Endothelial cell of umbilical vein (primary cell): Measurements from ENCODE around the gene APLN.

Source experiments
- CTCF ChIP-seq, 2 donors: IDR thresholded peaks; 1 replicate in 1 of 2; 2 replicates in 1 of 2; pipeline ENCODE4 v1.5.1; 2011; ENCODE audit warnings: low read length in 2 of 2, mild to moderate bottlenecking in 2 of 2, moderate library complexity in 2 of 2, control low read depth in 1 of 2, inconsistent platforms in 1 of 2, low read depth in 1 of 2; ENCODE audit not compliant: insufficient read depth in 1 of 2; ENCODE audit errors: extremely low read depth in 1 of 2
- EZH2 ChIP-seq: IDR thresholded peaks from 2 replicates; pipeline ENCODE4 v1.6.1; 2012; ENCODE audit warnings: borderline replicate concordance, low read depth, mild to moderate bottlenecking, moderate library complexity, low read length, inconsistent platforms; ENCODE audit not compliant: severe bottlenecking
- FOS ChIP-seq: IDR thresholded peaks from 2 replicates; pipeline ENCODE4 v1.6.1; 2011; ENCODE audit warnings: mild to moderate bottlenecking, low read length, moderate library complexity, borderline replicate concordance; ENCODE audit not compliant: insufficient read depth
- JUN ChIP-seq: IDR thresholded peaks from 2 replicates; pipeline ENCODE4 v1.6.1; 2011; ENCODE audit warnings: borderline replicate concordance, low read depth; ENCODE audit not compliant: insufficient read length, insufficient read depth
- POLR2A ChIP-seq: IDR thresholded peaks from 2 replicates; pipeline ENCODE4 v1.6.1; 2012; ENCODE audit warnings: low read depth, mild to moderate bottlenecking, control low read depth, low read length
- POLR2AphosphoS5 ChIP-seq: IDR thresholded peaks from 2 replicates; pipeline ENCODE4 v1.6.1; 2012; ENCODE audit warnings: low read depth, mild to moderate bottlenecking, control low read depth, low read length, moderate library complexity; ENCODE audit not compliant: insufficient read depth
- TF ChIP-seq, protein P1 (sequence below): IDR thresholded peaks from 2 replicates; pipeline ENCODE4 v1.6.1; 2011; ENCODE audit not compliant: insufficient read depth, insufficient read length

GRCh38 chrX:129641941-129642340 lies 12.8 kb downstream of the APLN start:
- TF ChIP-seq POLR2A (no peak), CTCF (IDR thresholded peaks at IDR 0.05; ENCODE audit: extremely low read depth in 1 of 2, insufficient read depth in 1 of 2, low read depth in 1 of 2, low read length in 2 of 2) (no peak), EZH2 (no peak), POLR2AphosphoS5 (no peak), FOS (no peak), JUN (no peak)
- TF ChIP-seq, protein P1, sequence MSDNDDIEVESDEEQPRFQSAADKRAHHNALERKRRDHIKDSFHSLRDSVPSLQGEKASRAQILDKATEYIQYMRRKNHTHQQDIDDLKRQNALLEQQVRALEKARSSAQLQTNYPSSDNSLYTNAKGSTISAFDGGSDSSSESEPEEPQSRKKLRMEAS, result no peak
